ENCODE results near the gene GOLGA5. TPM values are rescaled to one million over a fixed set of nuclear protein-coding genes. Genes with fewer than 3 reads are reported as not detected.
A peak's percentile ranks its signal among the peaks of the same experiment; 100 is the strongest.
"Not testable (repeated sequence)": the region's sequence is repeated elsewhere in the genome, so short reads cannot be mapped to it uniquely, and the experiment has no call there.

The GOLGA5 gene
- total RNA-seq, 6 experiments from 2014 or later, result 20.0 to 35.6 (median 28.8) TPM

- H3K4me1 ChIP-seq; intact Hi-C loops (cut with DNase I); DNase-seq; H3K9me3 ChIP-seq; H3K27me3 ChIP-seq; ATAC-seq; H3K27ac ChIP-seq; H3K4me3 ChIP-seq: not testable (repeated sequence)
- peaks cover 5 to 88% (median 54%) of the 10 kb centered on the region in 4 donors for H3K36me3 ChIP-seq
- WGBS (ENCODE audit: insufficient coverage, low coverage, low lambda C conversion rate, missing lambda C conversion rate), result no CpG with 5 or more reads among the region's 7 CpGs
Observed at GRCh38 chr14:92820536-92820840, 26.4 kb downstream of the GOLGA5 start.

- Histone ChIP-seq H3K9me3 (no peaks in the 10 kb centered on the region), H3K4me3 (no peak overlapping the region), H3K4me1 (no peaks in the 10 kb centered on the region), H3K27ac (no peak overlapping the region), H3K36me3 (peaks cover 5 to 94% (median 36%) of the 10 kb centered on the region in 4 donors), H3K27me3 (no peaks in the 10 kb centered on the region)
- no peak for TF ChIP-seq POLR2A (IDR thresholded peaks at IDR 0.05)
- TF ChIP-seq CTCF (IDR thresholded peaks at IDR 0.05), result no peak
- 69% methylated on average over 2 of the region's 2 CpGs for WGBS (ENCODE audit: insufficient coverage, low coverage, low lambda C conversion rate, missing lambda C conversion rate)
- no peak for DNase-seq
- no peak for ATAC-seq
- intact Hi-C loops (cut with DNase I), result no loop called here
Observed at GRCh38 chr14:92830902-92831301, 36.8 kb downstream of the GOLGA5 start.

- DNase-seq (no peak), ATAC-seq (no peak)
- Histone ChIP-seq H3K4me1 (no peaks in the 10 kb centered on the region), H3K36me3 (peaks cover 5 to 96% (median 33%) of the 10 kb centered on the region in 4 donors), H3K9me3 (no peaks in the 10 kb centered on the region), H3K27me3 (no peaks in the 10 kb centered on the region), H3K4me3 (no peak overlapping the region), H3K27ac (no peak overlapping the region)
- no peak for TF ChIP-seq POLR2A (IDR thresholded peaks at IDR 0.05)
- no peak for TF ChIP-seq CTCF (IDR thresholded peaks at IDR 0.05)
- WGBS (ENCODE audit: insufficient coverage, low coverage, low lambda C conversion rate, missing lambda C conversion rate), result 45% methylated on average over 7 of the region's 7 CpGs
- intact Hi-C loops (cut with DNase I), result no loop called here
Observed at GRCh38 chr14:92832137-92832700, 38.1 kb downstream of the GOLGA5 start.

GRCh38 chr14:92841930-92842329 is 47.8 kb downstream of the GOLGA5 start:
- H3K9me3 ChIP-seq, result no peaks in the 10 kb centered on the region
- H3K27ac ChIP-seq, result no peak overlapping the region
- no peaks in the 10 kb centered on the region for H3K27me3 ChIP-seq
- ATAC-seq (no peak), DNase-seq (no peak)
- WGBS (ENCODE audit: insufficient coverage, low coverage, low lambda C conversion rate, missing lambda C conversion rate), result 88% methylated on average over 4 of the region's 4 CpGs
- H3K36me3 ChIP-seq, result peaks cover 0 to 44% (median 19%) of the 10 kb centered on the region in 4 donors
- TF ChIP-seq POLR2A (IDR thresholded peaks at IDR 0.05) (no peak), CTCF (IDR thresholded peaks at IDR 0.05) (no peak)
- H3K4me3 ChIP-seq, result no peak overlapping the region
- peaks cover 0 to 2% (median 0%) of the 10 kb centered on the region in 4 donors for H3K4me1 ChIP-seq
- intact Hi-C loops (cut with DNase I), result no loop called here

GRCh38 chr14:92844204-92844603 is 50.1 kb downstream of the GOLGA5 start:
- ATAC-seq (peak in 1 of 4 donors; percentile 19), DNase-seq (no peak)
- peaks cover 0 to 2% (median 0%) of the 10 kb centered on the region in 4 donors for H3K4me1 ChIP-seq
- H3K36me3 ChIP-seq, result peaks cover 0 to 24% (median 11%) of the 10 kb centered on the region in 4 donors
- intact Hi-C loops (cut with DNase I), result no loop called here
- 82% methylated on average over 4 of the region's 4 CpGs for WGBS (ENCODE audit: insufficient coverage, low coverage, low lambda C conversion rate, missing lambda C conversion rate)
- no peak overlapping the region for H3K27ac ChIP-seq
- no peaks in the 10 kb centered on the region for H3K9me3 ChIP-seq
- no peak overlapping the region for H3K4me3 ChIP-seq
- H3K27me3 ChIP-seq, result no peaks in the 10 kb centered on the region
- TF ChIP-seq CTCF (IDR thresholded peaks at IDR 0.05) (no peak), POLR2A (IDR thresholded peaks at IDR 0.05) (no peak)

Data from right lobe of liver (tissue), 6 donors.